ENCODE results near the gene COL4A3. TPM values are rescaled to one million over a fixed set of nuclear protein-coding genes. Genes with fewer than 3 reads are reported as not detected.
"Not testable (repeated sequence)": the region's sequence is repeated elsewhere in the genome, so short reads cannot be mapped to it uniquely, and the experiment has no call there.

The COL4A3 gene
- total RNA-seq, 1 experiment from 2014 or later, result 0.60 TPM

DNA sequence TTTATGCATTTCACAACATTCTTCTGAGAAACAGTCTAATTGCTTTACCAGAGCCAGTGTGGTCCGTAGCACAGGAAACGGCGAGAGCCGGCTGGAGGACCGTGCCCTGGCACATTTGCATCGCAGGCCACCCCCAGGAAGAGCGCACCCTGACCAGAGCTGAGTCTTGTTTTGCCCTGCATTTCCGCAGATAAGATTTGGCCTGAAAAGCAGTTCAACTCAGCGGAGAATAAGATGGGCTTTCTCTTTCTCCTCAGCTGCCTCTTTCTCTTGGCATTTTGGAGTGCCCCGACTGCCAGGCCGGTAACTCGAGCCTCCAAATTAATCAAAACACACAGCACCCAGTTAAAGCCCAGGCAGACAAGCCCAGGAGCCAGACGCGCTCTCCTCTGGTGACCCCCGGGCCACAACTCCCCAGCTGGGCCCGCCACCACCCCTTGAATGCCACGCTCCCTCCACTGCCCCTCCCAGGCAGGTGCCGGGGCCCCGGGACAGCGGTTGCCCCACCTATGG lies 883 bp upstream of the COL4A3 start:
- no peak for DNase-seq
- Histone ChIP-seq H3K4me2 (ENCODE audit: low read depth, low read length, poor library complexity, severe bottlenecking) (peak overlapping the region; percentile 68), H2AFZ (ENCODE audit: low read length) (no peak overlapping the region; the same call in 1 of the 2 replicates), H4K20me1 (ENCODE audit: insufficient read depth, low read depth, low read length) (no peaks in the 10 kb centered on the region), H3K9me2 (replicated peaks; ENCODE audit: insufficient read depth, low read length) (no peaks in the 10 kb centered on the region), H3K4me3 (ENCODE audit: low read length) (peak overlapping the region; percentile 64), H3K9me3 (ENCODE audit: low read length) (no peaks in the 10 kb centered on the region), H3K36me3 (ENCODE audit: insufficient read depth, low read length) (no peaks in the 10 kb centered on the region), H3K79me2 (ENCODE audit: low read length) (no peaks in the 10 kb centered on the region), H3K27ac (ENCODE audit: low read length) (no peak overlapping the region), H3K27me3 (ENCODE audit: low read length) (no peaks in the 10 kb centered on the region), H3K4me1 (ENCODE audit: low read length) (peaks cover 22% of the 10 kb centered on the region), H3K9ac (ENCODE audit: low read length) (peak overlapping the region; percentile 46)

GRCh38 chr2:227164763-227165291 lies 403 bp downstream of the COL4A3 start:
- H3K4me1 ChIP-seq (ENCODE audit: low read length), result peaks cover 22% of the 10 kb centered on the region

GRCh38 chr2:227171779-227172178 lies 7.4 kb downstream of the COL4A3 start:
- H3K4me2 ChIP-seq (ENCODE audit: low read depth, low read length, poor library complexity, severe bottlenecking); DNase-seq: not testable (repeated sequence)

More at GRCh38 chr2:227164763-227165291, 403 bp downstream of the COL4A3 start:
- no peaks in the 10 kb centered on the region for H3K79me2 ChIP-seq (ENCODE audit: low read length)
- peak overlapping the region; percentile 68 for H3K4me2 ChIP-seq (ENCODE audit: low read depth, low read length, poor library complexity, severe bottlenecking)
- H2AFZ ChIP-seq (ENCODE audit: low read length), result peak overlapping the region; percentile 78
- no peaks in the 10 kb centered on the region for H3K36me3 ChIP-seq (ENCODE audit: insufficient read depth, low read length)
- peak overlapping the region; percentile 27; the same call in 1 of the 2 replicates for H3K9ac ChIP-seq (ENCODE audit: low read length)
- H3K27me3 ChIP-seq (ENCODE audit: low read length), result no peaks in the 10 kb centered on the region
- H4K20me1 ChIP-seq (ENCODE audit: insufficient read depth, low read depth, low read length), result no peaks in the 10 kb centered on the region
- H3K9me3 ChIP-seq (ENCODE audit: low read length), result no peaks in the 10 kb centered on the region
- DNase-seq, result peak; percentile 59
- H3K9me2 ChIP-seq (replicated peaks; ENCODE audit: insufficient read depth, low read length), result no peaks in the 10 kb centered on the region
- no peak overlapping the region for H3K27ac ChIP-seq (ENCODE audit: low read length)
- peak overlapping the region; percentile 64 for H3K4me3 ChIP-seq (ENCODE audit: low read length)

DNA sequence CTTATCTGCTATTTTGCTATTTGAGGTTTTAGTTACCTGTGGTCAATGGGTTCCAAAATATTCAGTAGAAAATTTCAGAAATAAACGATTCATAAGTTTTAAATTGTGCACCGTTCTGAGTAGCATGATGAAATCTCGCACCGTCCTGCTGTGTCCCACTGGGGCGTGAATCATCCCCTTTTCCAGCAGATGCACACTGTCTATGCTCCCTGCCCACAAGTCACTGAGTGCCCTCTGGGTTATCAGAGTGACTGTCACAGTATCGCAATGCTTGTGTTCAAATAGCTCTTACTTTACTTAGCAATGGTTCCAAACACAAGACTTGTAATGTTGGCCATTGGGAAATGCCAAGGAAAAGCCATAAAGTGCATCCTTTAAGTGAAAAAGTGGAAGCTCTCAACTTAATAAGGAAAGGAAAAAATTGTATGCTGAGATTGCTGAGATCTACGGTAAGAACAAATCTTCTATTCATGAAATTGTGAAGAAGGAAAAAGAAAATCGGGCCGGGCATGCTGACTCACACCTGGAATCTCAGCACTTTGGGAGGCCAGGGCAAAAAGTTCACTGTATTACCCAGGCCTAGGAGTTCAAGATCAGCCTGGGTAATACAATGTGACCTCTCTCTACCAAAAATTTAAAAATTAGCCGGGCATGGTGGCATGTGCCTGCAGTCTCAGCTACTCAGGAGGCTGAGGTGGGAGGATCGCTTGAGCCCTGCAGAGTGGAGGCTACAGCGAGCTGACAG lies 13.3 kb downstream of the COL4A3 start:
- Histone ChIP-seq H3K27ac (ENCODE audit: low read length) (no peak overlapping the region), H3K9ac (ENCODE audit: low read length) (no peak overlapping the region), H3K4me3 (ENCODE audit: low read length) (no peak overlapping the region), H2AFZ (ENCODE audit: low read length) (no peak overlapping the region), H3K4me2 (ENCODE audit: low read depth, low read length, poor library complexity, severe bottlenecking) (no peak overlapping the region), H3K27me3 (ENCODE audit: low read length) (no peaks in the 10 kb centered on the region), H3K9me3 (ENCODE audit: low read length) (no peaks in the 10 kb centered on the region), H3K79me2 (ENCODE audit: low read length) (no peaks in the 10 kb centered on the region), H3K36me3 (ENCODE audit: insufficient read depth, low read length) (no peaks in the 10 kb centered on the region), H3K4me1 (ENCODE audit: low read length) (no peaks in the 10 kb centered on the region), H3K9me2 (replicated peaks; ENCODE audit: insufficient read depth, low read length) (no peaks in the 10 kb centered on the region), H4K20me1 (ENCODE audit: insufficient read depth, low read depth, low read length) (no peaks in the 10 kb centered on the region)
- no peak for DNase-seq

More at GRCh38 chr2:227171779-227172178, 7.4 kb downstream of the COL4A3 start:
- H4K20me1 ChIP-seq (ENCODE audit: insufficient read depth, low read depth, low read length); H3K79me2 ChIP-seq (ENCODE audit: low read length); H3K4me1 ChIP-seq (ENCODE audit: low read length); H3K36me3 ChIP-seq (ENCODE audit: insufficient read depth, low read length); H3K27ac ChIP-seq (ENCODE audit: low read length); H3K9me3 ChIP-seq (ENCODE audit: low read length); H3K4me3 ChIP-seq (ENCODE audit: low read length); H2AFZ ChIP-seq (ENCODE audit: low read length); H3K9me2 ChIP-seq (replicated peaks; ENCODE audit: insufficient read depth, low read length); H3K27me3 ChIP-seq (ENCODE audit: low read length); H3K9ac ChIP-seq (ENCODE audit: low read length): not testable (repeated sequence)

GRCh38 chr2:227179988-227180685 lies 15.7 kb downstream of the COL4A3 start:
- Histone ChIP-seq H2AFZ (ENCODE audit: low read length) (no peak overlapping the region), H3K36me3 (ENCODE audit: insufficient read depth, low read length) (no peaks in the 10 kb centered on the region), H3K4me3 (ENCODE audit: low read length) (no peak overlapping the region), H4K20me1 (ENCODE audit: insufficient read depth, low read depth, low read length) (no peaks in the 10 kb centered on the region), H3K9me3 (ENCODE audit: low read length) (no peaks in the 10 kb centered on the region), H3K9ac (ENCODE audit: low read length) (no peak overlapping the region), H3K79me2 (ENCODE audit: low read length) (no peaks in the 10 kb centered on the region), H3K27ac (ENCODE audit: low read length) (no peak overlapping the region), H3K4me2 (ENCODE audit: low read depth, low read length, poor library complexity, severe bottlenecking) (no peak overlapping the region), H3K27me3 (ENCODE audit: low read length) (no peaks in the 10 kb centered on the region), H3K4me1 (ENCODE audit: low read length) (no peaks in the 10 kb centered on the region), H3K9me2 (replicated peaks; ENCODE audit: insufficient read depth, low read length) (no peaks in the 10 kb centered on the region)
- no peak for DNase-seq

DNA sequence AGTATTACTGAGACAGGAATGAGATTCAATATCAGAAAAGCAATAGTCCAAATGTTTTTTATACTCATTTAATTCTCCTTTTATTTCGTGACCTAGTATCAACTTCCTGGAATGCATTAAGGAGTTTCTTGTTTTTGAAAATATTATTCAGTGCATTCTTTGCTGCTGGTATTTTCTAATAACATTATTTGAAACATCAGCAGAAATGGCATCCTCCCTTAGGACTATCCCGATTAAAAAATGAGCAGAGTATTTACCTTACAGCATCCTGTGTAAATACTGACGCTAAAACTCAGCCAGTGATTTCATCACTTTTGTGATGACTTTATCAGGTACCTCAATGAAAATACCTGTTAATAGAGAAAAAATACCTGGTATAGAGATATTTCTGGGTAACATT lies 16.3 kb downstream of the COL4A3 start:
- Histone ChIP-seq H3K79me2 (ENCODE audit: low read length) (no peaks in the 10 kb centered on the region), H3K9ac (ENCODE audit: low read length) (no peak overlapping the region), H4K20me1 (ENCODE audit: insufficient read depth, low read depth, low read length) (no peaks in the 10 kb centered on the region)

DNA sequence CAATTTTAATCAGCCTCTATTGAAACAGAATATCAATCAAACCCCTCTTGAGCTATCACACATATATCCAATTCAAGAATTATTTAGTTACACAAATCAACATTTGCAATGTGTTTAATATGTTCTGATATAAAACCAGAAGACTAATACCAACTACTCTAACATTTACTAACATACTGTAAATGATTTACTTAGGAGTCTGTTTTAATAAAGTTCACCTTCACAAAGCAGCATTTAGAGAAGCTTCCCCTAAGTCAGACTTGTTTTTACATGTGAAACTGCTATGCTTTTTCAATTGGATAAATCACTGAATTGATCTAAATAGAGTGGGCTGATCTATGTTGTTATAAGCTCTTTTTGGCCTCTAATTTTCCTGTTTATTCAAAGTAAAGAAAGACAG lies 18.3 kb downstream of the COL4A3 start:
- H3K27ac ChIP-seq (ENCODE audit: low read length), result no peak overlapping the region
- H3K4me3 ChIP-seq (ENCODE audit: low read length), result no peak overlapping the region
- H3K9ac ChIP-seq (ENCODE audit: low read length), result no peak overlapping the region
- DNase-seq, result no peak
- no peak overlapping the region for H3K4me2 ChIP-seq (ENCODE audit: low read depth, low read length, poor library complexity, severe bottlenecking)
- no peak overlapping the region for H2AFZ ChIP-seq (ENCODE audit: low read length)
- no peaks in the 10 kb centered on the region for H4K20me1 ChIP-seq (ENCODE audit: insufficient read depth, low read depth, low read length)
- H3K9me2 ChIP-seq (replicated peaks; ENCODE audit: insufficient read depth, low read length), result no peaks in the 10 kb centered on the region
- H3K79me2 ChIP-seq (ENCODE audit: low read length), result no peaks in the 10 kb centered on the region
- H3K27me3 ChIP-seq (ENCODE audit: low read length), result no peaks in the 10 kb centered on the region
- no peaks in the 10 kb centered on the region for H3K9me3 ChIP-seq (ENCODE audit: low read length)
- no peaks in the 10 kb centered on the region for H3K36me3 ChIP-seq (ENCODE audit: insufficient read depth, low read length)
- no peaks in the 10 kb centered on the region for H3K4me1 ChIP-seq (ENCODE audit: low read length)

More for the DNA sequence above, 16.3 kb downstream of the COL4A3 start:
- Histone ChIP-seq H3K27me3 (ENCODE audit: low read length) (no peaks in the 10 kb centered on the region), H3K4me3 (ENCODE audit: low read length) (no peak overlapping the region), H3K36me3 (ENCODE audit: insufficient read depth, low read length) (no peaks in the 10 kb centered on the region), H3K9me2 (replicated peaks; ENCODE audit: insufficient read depth, low read length) (no peaks in the 10 kb centered on the region), H3K4me2 (ENCODE audit: low read depth, low read length, poor library complexity, severe bottlenecking) (no peak overlapping the region), H3K4me1 (ENCODE audit: low read length) (no peaks in the 10 kb centered on the region), H2AFZ (ENCODE audit: low read length) (no peak overlapping the region), H3K9me3 (ENCODE audit: low read length) (no peaks in the 10 kb centered on the region), H3K27ac (ENCODE audit: low read length) (no peak overlapping the region)
- no peak for DNase-seq

- no peak overlapping the region for H3K4me2 ChIP-seq (ENCODE audit: low read depth, low read length, poor library complexity, severe bottlenecking)
- H3K4me3 ChIP-seq (ENCODE audit: low read length), result no peak overlapping the region
- no peaks in the 10 kb centered on the region for H3K4me1 ChIP-seq (ENCODE audit: low read length)
- no peaks in the 10 kb centered on the region for H3K36me3 ChIP-seq (ENCODE audit: insufficient read depth, low read length)
- no peaks in the 10 kb centered on the region for H4K20me1 ChIP-seq (ENCODE audit: insufficient read depth, low read depth, low read length)
- no peaks in the 10 kb centered on the region for H3K9me2 ChIP-seq (replicated peaks; ENCODE audit: insufficient read depth, low read length)
- H3K79me2 ChIP-seq (ENCODE audit: low read length), result no peaks in the 10 kb centered on the region
- no peak overlapping the region for H2AFZ ChIP-seq (ENCODE audit: low read length)
- H3K9me3 ChIP-seq (ENCODE audit: low read length), result no peaks in the 10 kb centered on the region
- no peaks in the 10 kb centered on the region for H3K27me3 ChIP-seq (ENCODE audit: low read length)
- no peak for DNase-seq
- no peak overlapping the region for H3K9ac ChIP-seq (ENCODE audit: low read length)
- no peak overlapping the region for H3K27ac ChIP-seq (ENCODE audit: low read length)
Measured at GRCh38 chr2:227183657-227184367, 19.4 kb downstream of the COL4A3 start.
